DOHH2 (cell line): Measurements from ENCODE around the gene LAMA4.

Source experiments
- H3F3A ChIP-seq: fragments of 200-600 bp; sonication (generic), shearing (Covaris generic); 2 replicates; pipeline ENCODE4 v1.6.0; 2016; ENCODE audit warnings: antibody characterized with exemption, mild to moderate bottlenecking; ENCODE audit not compliant: control insufficient read depth, insufficient read depth
- H3K27ac ChIP-seq: fragments of 200-600 bp; sonication (generic); 2 replicates; pipeline ENCODE4 v1.5.1; 2014; ENCODE audit warnings: low read depth, mild to moderate bottlenecking, low read length, moderate library complexity
- H3K27me3 ChIP-seq: fragments of 200-600 bp; sonication (generic); 2 replicates; pipeline ENCODE4 v1.6.1; 2014; ENCODE audit warnings: mild to moderate bottlenecking, low read length, mixed read lengths; ENCODE audit not compliant: control insufficient read depth
- H3K36me3 ChIP-seq: fragments of 200-600 bp; sonication (generic); 2 replicates; pipeline ENCODE4 v1.6.1; 2014; ENCODE audit warnings: mild to moderate bottlenecking, low read length, moderate library complexity, mixed read lengths; ENCODE audit not compliant: control insufficient read depth
- H3K4me1 ChIP-seq: fragments of 200-600 bp; sonication (generic); 2 replicates; pipeline ENCODE4 v1.6.1; 2014; ENCODE audit warnings: mild to moderate bottlenecking, low read length, mixed read lengths; ENCODE audit not compliant: control insufficient read depth
- H3K4me2 ChIP-seq: fragments of 200-600 bp; sonication (generic); 2 replicates; pipeline ENCODE4 v1.6.0; 2014; ENCODE audit warnings: mild to moderate bottlenecking, low read length, moderate library complexity
- H3K4me3 ChIP-seq: fragments of 200-600 bp; sonication (generic); 2 replicates; pipeline ENCODE4 v1.5.1; 2014; ENCODE audit warnings: mild to moderate bottlenecking, low read length, mixed read lengths
- H3K79me2 ChIP-seq: fragments of 200-600 bp; sonication (generic); 2 replicates; pipeline ENCODE4 v1.6.1; 2014; ENCODE audit warnings: mild to moderate bottlenecking, low read length, mixed read lengths; ENCODE audit not compliant: control insufficient read depth
- H3K9me2 ChIP-seq: fragments of 200-600 bp; sonication (generic); replicated peaks from 2 replicates; pipeline ENCODE4 v1.6.1; 2014; ENCODE audit warnings: mild to moderate bottlenecking, low read length, mixed read lengths; ENCODE audit not compliant: control insufficient read depth
- H3K9me3 ChIP-seq: fragments of 200-600 bp; sonication (generic); 2 replicates; pipeline ENCODE4 v1.6.1; 2014; ENCODE audit warnings: antibody characterized with exemption, low read length, mixed read lengths; ENCODE audit not compliant: control insufficient read depth, insufficient read depth
- H4K20me1 ChIP-seq: fragments of 200-600 bp; sonication (generic); 2 replicates; pipeline ENCODE4 v1.6.0; 2014; ENCODE audit warnings: low read depth, mild to moderate bottlenecking, antibody characterized with exemption, low read length, moderate library complexity; ENCODE audit not compliant: control insufficient read depth, insufficient read depth
- EZH2phosphoT487 ChIP-seq: fragments of 200-600 bp; sonication (generic); IDR thresholded peaks from 2 replicates; pipeline ENCODE4 v1.6.1; 2017; ENCODE audit warnings: borderline replicate concordance, mild to moderate bottlenecking, antibody characterized with exemption, low read length, moderate library complexity, mixed read lengths
- TF ChIP-seq, protein P1 (sequence below): fragments of 200-600 bp; sonication (generic); IDR thresholded peaks from one replicate; pipeline ENCODE4 v1.5.1; 2014; ENCODE audit warnings: antibody characterized with exemption, mild to moderate bottlenecking, low read depth, low read length; ENCODE audit not compliant: poor library complexity, severe bottlenecking

Gene LAMA4

DNA sequence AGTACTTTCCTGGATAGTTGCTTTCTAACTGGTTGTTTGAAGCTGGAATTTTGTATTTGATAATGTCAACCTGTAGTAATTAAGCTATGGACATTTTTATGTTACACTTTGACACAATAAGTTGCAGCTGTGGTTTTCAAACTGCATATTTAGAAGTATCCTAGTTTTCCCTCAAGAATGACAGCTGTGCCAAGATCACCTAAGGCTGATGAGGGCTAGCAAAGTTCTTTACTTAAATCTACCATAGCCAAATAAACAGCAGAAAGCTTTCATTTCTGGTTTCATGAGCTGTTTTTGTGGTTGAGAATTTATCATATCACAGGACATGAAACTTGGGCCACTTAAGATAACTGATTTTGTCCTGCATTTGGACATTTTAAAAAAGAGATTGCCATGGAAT, 136.3 kb downstream of the LAMA4 start:
- no peaks in the 10 kb centered on the region for H3K4me1 ChIP-seq
- no peak overlapping the region for H3K4me3 ChIP-seq
- H3K9me3 ChIP-seq: no peaks in the 10 kb centered on the region
- no peak overlapping the region for H3K4me2 ChIP-seq
- H4K20me1 ChIP-seq: no peaks in the 10 kb centered on the region
- no peaks in the 10 kb centered on the region for H3K36me3 ChIP-seq
- H3K27ac ChIP-seq: no peak overlapping the region
- H3F3A ChIP-seq: no peaks in the 10 kb centered on the region
- peaks cover 3% of the 10 kb centered on the region; the same call in 1 of the 2 replicates for H3K27me3 ChIP-seq
- H3K9me2 ChIP-seq: no peaks in the 10 kb centered on the region
- no peak for TF ChIP-seq EZH2phosphoT487
- TF ChIP-seq, protein P1, sequence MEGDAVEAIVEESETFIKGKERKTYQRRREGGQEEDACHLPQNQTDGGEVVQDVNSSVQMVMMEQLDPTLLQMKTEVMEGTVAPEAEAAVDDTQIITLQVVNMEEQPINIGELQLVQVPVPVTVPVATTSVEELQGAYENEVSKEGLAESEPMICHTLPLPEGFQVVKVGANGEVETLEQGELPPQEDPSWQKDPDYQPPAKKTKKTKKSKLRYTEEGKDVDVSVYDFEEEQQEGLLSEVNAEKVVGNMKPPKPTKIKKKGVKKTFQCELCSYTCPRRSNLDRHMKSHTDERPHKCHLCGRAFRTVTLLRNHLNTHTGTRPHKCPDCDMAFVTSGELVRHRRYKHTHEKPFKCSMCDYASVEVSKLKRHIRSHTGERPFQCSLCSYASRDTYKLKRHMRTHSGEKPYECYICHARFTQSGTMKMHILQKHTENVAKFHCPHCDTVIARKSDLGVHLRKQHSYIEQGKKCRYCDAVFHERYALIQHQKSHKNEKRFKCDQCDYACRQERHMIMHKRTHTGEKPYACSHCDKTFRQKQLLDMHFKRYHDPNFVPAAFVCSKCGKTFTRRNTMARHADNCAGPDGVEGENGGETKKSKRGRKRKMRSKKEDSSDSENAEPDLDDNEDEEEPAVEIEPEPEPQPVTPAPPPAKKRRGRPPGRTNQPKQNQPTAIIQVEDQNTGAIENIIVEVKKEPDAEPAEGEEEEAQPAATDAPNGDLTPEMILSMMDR: no peak
- no peaks in the 10 kb centered on the region for H3K79me2 ChIP-seq

DNA sequence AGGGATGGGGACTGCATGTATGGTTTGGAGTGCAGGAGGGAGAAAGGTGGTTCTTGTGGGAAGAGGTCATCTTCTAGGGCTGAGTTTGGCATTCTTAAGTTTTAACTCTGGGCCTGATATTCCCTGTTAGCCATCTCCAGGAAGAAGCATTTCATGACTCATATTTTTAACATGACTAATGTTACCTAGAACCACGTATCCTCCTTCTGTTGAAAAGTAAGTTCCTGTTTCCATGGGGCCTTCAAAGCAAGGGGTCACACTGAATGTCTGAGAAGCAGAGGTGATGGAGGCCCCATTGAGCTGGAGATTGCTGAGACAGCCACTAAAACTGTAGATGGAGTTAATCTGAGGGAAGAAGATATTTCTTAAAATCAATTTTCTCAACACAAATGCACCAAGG, 136.8 kb downstream of the LAMA4 start:
- Histone ChIP-seq H3K27me3 (peaks cover 3% of the 10 kb centered on the region; the same call in 1 of the 2 replicates), H3K4me2 (no peak overlapping the region), H3K79me2 (no peaks in the 10 kb centered on the region), H4K20me1 (no peaks in the 10 kb centered on the region), H3K4me1 (no peaks in the 10 kb centered on the region), H3K9me2 (no peaks in the 10 kb centered on the region), H3K36me3 (no peaks in the 10 kb centered on the region), H3K9me3 (no peaks in the 10 kb centered on the region), H3K4me3 (no peak overlapping the region), H3K27ac (no peak overlapping the region), H3F3A (no peaks in the 10 kb centered on the region)
- TF ChIP-seq EZH2phosphoT487: no peak
- TF ChIP-seq, protein P1: no peak

DNA sequence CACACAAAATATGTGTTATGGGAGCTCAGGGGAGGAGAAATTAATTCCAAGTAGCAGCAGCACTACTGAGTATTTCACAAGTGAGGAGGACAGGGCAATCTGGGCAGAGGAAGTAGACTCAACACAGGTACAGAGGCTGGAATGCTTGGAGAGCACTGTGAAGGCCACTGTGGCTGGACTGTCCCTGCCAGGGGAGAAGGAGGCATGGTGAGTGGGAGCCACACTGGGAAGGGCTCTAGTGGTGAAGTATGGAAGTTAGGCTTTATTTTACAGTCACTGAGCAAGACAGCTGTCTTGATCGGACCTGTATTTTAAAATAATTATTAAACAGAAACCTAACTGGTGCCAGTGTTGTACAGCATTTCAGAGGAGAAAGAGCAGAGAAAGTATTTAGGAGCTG, 138.1 kb downstream of the LAMA4 start:
- Histone ChIP-seq H3K27ac (no peak overlapping the region), H3K36me3 (no peaks in the 10 kb centered on the region), H3K27me3 (peaks cover 6% of the 10 kb centered on the region; the same call in 1 of the 2 replicates), H3K4me1 (no peaks in the 10 kb centered on the region), H3K79me2 (no peaks in the 10 kb centered on the region), H4K20me1 (no peaks in the 10 kb centered on the region), H3K9me2 (no peaks in the 10 kb centered on the region), H3F3A (no peaks in the 10 kb centered on the region), H3K4me2 (no peak overlapping the region), H3K4me3 (no peak overlapping the region), H3K9me3 (no peaks in the 10 kb centered on the region)
- TF ChIP-seq, protein P1: no peak
- no peak for TF ChIP-seq EZH2phosphoT487
